A549 (cell line): Measurements from ENCODE around the gene EIF3L. TPM values are rescaled to one million over a fixed set of nuclear protein-coding genes. Genes with fewer than 3 reads are reported as not detected.

Experiments used
- ATAC-seq, 2 experiments: fragments of 200-7000 bp in 1 of 2; fragments of >200 bp in 1 of 2; cut with Nextera tagmentation in 1 of 2; cut with Tn5 transposase in 1 of 2; 3 replicates each; pipeline versions ENCODE4 v1.8.0 to v1.9.1; 2018 to 2020; ENCODE audit warnings: mild to moderate bottlenecking in 1 of 2, moderate library complexity in 1 of 2
- CTCF ChIA-PET: fragments of 300-600 bp; sonication (Branson Sonifier 250); formaldehyde crosslinking; extraction: SDS; loops from one replicate; lab custom pipeline; 2021; ENCODE audit warnings: antibody characterized with exemption, inconsistent platforms; lab: Yijun Ruan, JAX
- POLR2A ChIA-PET: fragments of 350-600 bp; formaldehyde crosslinking; extraction: SDS; loops from one replicate; lab custom pipeline; 2021; ENCODE audit warnings: antibody characterized with exemption, inconsistent platforms; lab: Yijun Ruan, JAX
- DNase-seq, 2 experiments: peaks; one replicate each; pipeline versions ENCODE4 v3.0.0 to v3.0.0-alpha.2; 2011 to 2016; ENCODE audit warnings: low read depth in 1 of 2, low spot score in 1 of 2
- FAIRE-seq: peaks from 2 replicates; lab custom pipeline; 2011; peaks lifted over from hg19 to GRCh38; lab: Jason Lieb, UNC
- H3K27ac ChIP-seq, 2 experiments: fragments of >200 bp; sonication (Bioruptor Twin); formaldehyde crosslinking; 3 replicates each; pipeline ENCODE4 v1.5.1; 2016 to 2017
- H3K4me1 ChIP-seq: fragments of >200 bp; sonication (Bioruptor Twin); formaldehyde crosslinking; 3 replicates; pipeline ENCODE4 v1.6.1; 2016
- H3K4me2 ChIP-seq: fragments of >200 bp; sonication (Bioruptor Twin); formaldehyde crosslinking; 3 replicates; pipeline ENCODE4 v1.6.1; 2016
- H3K4me3 ChIP-seq: fragments of >200 bp; sonication (Bioruptor Twin); formaldehyde crosslinking; 3 replicates; pipeline ENCODE4 v1.5.1; 2016
- H3K9me3 ChIP-seq: fragments of >200 bp; sonication (Bioruptor Twin); formaldehyde crosslinking; 3 replicates; pipeline ENCODE4 v1.6.1; 2016
- BCL3 ChIP-seq: fragments of >200 bp; sonication (Bioruptor Twin); formaldehyde crosslinking; IDR thresholded peaks from 3 replicates; pipeline ENCODE4 v1.6.1; 2016
- CBX2 ChIP-seq: fragments of 200-600 bp; sonication (generic); IDR thresholded peaks from 2 replicates; pipeline ENCODE4 v1.6.1; 2016; ENCODE audit warnings: low read depth, mild to moderate bottlenecking, borderline replicate concordance
- CEBPB ChIP-seq, 2 experiments: fragments of >200 bp in 1 of 2; sonication (Bioruptor Twin) in 1 of 2; formaldehyde crosslinking in 1 of 2; IDR thresholded peaks; 2 replicates each; pipeline ENCODE4 v1.6.1; 2012 to 2016
- EHF ChIP-seq: fragments of 250-450 bp; sonication (Bioruptor Pico); IDR thresholded peaks from 2 replicates; pipeline ENCODE4 v1.5.0; 2020; ENCODE audit warnings: mild to moderate bottlenecking
- FOSB ChIP-seq: fragments of 250-450 bp; sonication (Bioruptor Pico); IDR thresholded peaks from 2 replicates; pipeline ENCODE4 v1.5.0; 2020; ENCODE audit warnings: mild to moderate bottlenecking, moderate library complexity
- FOSL2 ChIP-seq, 2 experiments: fragments of 450-650 bp in 1 of 2; fragments of >200 bp in 1 of 2; sonication (Bioruptor Twin) in 1 of 2; formaldehyde crosslinking; IDR thresholded peaks; 2 replicates each; pipeline versions ENCODE4 v1.5.0 to v1.6.1; 2016 to 2020; ENCODE audit warnings: mild to moderate bottlenecking in 1 of 2, moderate library complexity in 1 of 2
- HEYL ChIP-seq: fragments of 250-450 bp; sonication (Bioruptor Pico); IDR thresholded peaks from 2 replicates; pipeline ENCODE4 v1.8.0; 2021; ENCODE audit warnings: mild to moderate bottlenecking, moderate library complexity
- HMGXB4 ChIP-seq: fragments of 250-450 bp; sonication (Bioruptor Pico); IDR thresholded peaks from 2 replicates; pipeline ENCODE4 v1.5.0; 2021; ENCODE audit warnings: mild to moderate bottlenecking, moderate library complexity, borderline replicate concordance
- JUNB ChIP-seq: fragments of >200 bp; sonication (Bioruptor Twin); formaldehyde crosslinking; IDR thresholded peaks from 2 replicates; pipeline ENCODE4 v1.6.1; 2016
- MAFK ChIP-seq: fragments of 450-650 bp; IDR thresholded peaks from 2 replicates; pipeline ENCODE4 v1.6.1; 2014; ENCODE audit not compliant: partially characterized antibody
- MAZ ChIP-seq: fragments of 150-350 bp; IDR thresholded peaks from 2 replicates; pipeline ENCODE4 v1.6.1; 2014; ENCODE audit warnings: antibody characterized with exemption, low read depth, low read length, borderline replicate concordance
- PBX3 ChIP-seq: IDR thresholded peaks from 2 replicates; pipeline ENCODE4 v1.6.1; 2012
- POLR2A ChIP-seq: IDR thresholded peaks from 2 replicates; pipeline ENCODE4 v1.6.1; 2012; ENCODE audit warnings: mild to moderate bottlenecking, low read length
- RARB ChIP-seq: fragments of 250-450 bp; sonication (Bioruptor Pico); IDR thresholded peaks from 2 replicates; pipeline ENCODE4 v1.8.0; 2021; ENCODE audit warnings: mild to moderate bottlenecking, moderate library complexity
- RCOR1 ChIP-seq: fragments of 150-350 bp; IDR thresholded peaks from 2 replicates; pipeline ENCODE4 v1.6.1; 2014; ENCODE audit warnings: antibody characterized with exemption, low read length, low read depth
- REST ChIP-seq: fragments of 200-600 bp; sonication (generic); IDR thresholded peaks from 2 replicates; pipeline ENCODE4 v1.6.1; 2016; ENCODE audit warnings: antibody characterized with exemption, mild to moderate bottlenecking, moderate library complexity
- RFX5 ChIP-seq: fragments of 450-650 bp; IDR thresholded peaks from 2 replicates; pipeline ENCODE4 v1.7.1; 2014; ENCODE audit warnings: antibody characterized with exemption, mild to moderate bottlenecking, moderate library complexity
- TP53 ChIP-seq: fragments of 250-450 bp; sonication (Bioruptor Pico); IDR thresholded peaks from 2 replicates; pipeline ENCODE4 v1.5.0; 2021; ENCODE audit warnings: mild to moderate bottlenecking, moderate library complexity
- USF2 ChIP-seq: fragments of 450-650 bp; IDR thresholded peaks from 2 replicates; pipeline ENCODE4 v1.6.1; 2014; ENCODE audit warnings: antibody characterized with exemption
- WGBS: methylation state at CpG from one replicate; pipeline ENCODE4 v1.1.6; 2017; ENCODE audit errors: missing lambda C conversion rate; 5-methylcytosine and 5-hydroxymethylcytosine counted together
- polyA plus RNA-seq, 4 experiments: library from polyadenylated mRNA; depleted of rRNA in 3 of 4; stranded (reverse); fragments of >200 nt; fragmentation: RNase III in 1 of 4; extraction: RNeasy Plus Mini Kit Qiagen cat#74134 plus additional on column Dnase treatment in 1 of 4; gene quantifications; 2 replicates in 3 of 4; 3 replicates in 1 of 4; pipeline ENCODE4 v1.2.3, GENCODE V29; 2011 to 2017

EIF3L gene
- polyA plus RNA-seq, 2 of the 4 experiments (the other 2 are of a cell fraction): 218 to 423 TPM

- Histone ChIP-seq H3K4me1 (peaks cover 4% of the 10 kb centered on the region; the same call in 1 of the 3 replicates), H3K4me2 (no peak overlapping the region; the same call in 2 of the 3 replicates)
- no peak for ATAC-seq
- no peak for TF ChIP-seq USF2
- no peak for TF ChIP-seq POLR2A
- TF ChIP-seq FOSB: no peak
- no peak for TF ChIP-seq MAZ
- TF ChIP-seq TP53: no peak
- TF ChIP-seq JUNB: no peak
- TF ChIP-seq PBX3: no peak
- no peak for TF ChIP-seq HEYL (CRISPR knock-in tag)
- no peak for TF ChIP-seq RARB (CRISPR knock-in tag)
- no peak for TF ChIP-seq CEBPB (IDR thresholded peaks at IDR 0.05)
- TF ChIP-seq MAFK: no peak
- no peak for TF ChIP-seq EHF (CRISPR knock-in tag)
- no peak for TF ChIP-seq RCOR1
- TF ChIP-seq, all 56 proteins: peak for 0
- ChIA-PET POLR2A (interaction anchor here (1.0 kb wide), 1 partner anchor 14 kb away, joined by 3 read pairs; a partner anchor contains a TSS), CTCF (interaction anchor here (0.6 to 6.0 kb wide), 27 partner anchors 10 to 189 kb away, joined by 3 to 112 read pairs (median 8); partner anchors contain the start of genes GCAT and MICALL1)
- 91% methylated on average over 30 of the region's 68 CpGs for WGBS
- Histone ChIP-seq H3K27ac (peak overlapping the region in 1 of 2 experiments; percentile 88; a peak in 3 of 6 replicates), H3K4me3 (no peak overlapping the region), H3K9me3 (no peaks in the 10 kb centered on the region)
- DNase-seq (no peak), FAIRE-seq (no peak)
These were observed 30.7 kb upstream of the EIF3L start for GRCh38 chr22:37818409-37819104.

GRCh38 chr22:37819105-37819433 is 30.1 kb upstream of the EIF3L start:
- 88% methylated on average over 14 of the region's 14 CpGs for WGBS
- Histone ChIP-seq H3K27ac (no peak overlapping the region), H3K9me3 (no peaks in the 10 kb centered on the region), H3K4me2 (no peak overlapping the region), H3K4me1 (peaks cover 4% of the 10 kb centered on the region; the same call in 1 of the 3 replicates), H3K4me3 (no peak overlapping the region)
- ATAC-seq: no peak
- ChIA-PET CTCF (interaction anchor here (0.6 to 6.0 kb wide), 12 partner anchors 10 to 189 kb away, joined by 3 to 112 read pairs (median 18); partner anchors contain the start of gene GCAT), POLR2A (no interaction called here)
- no peak for TF ChIP-seq HEYL (CRISPR knock-in tag)
- TF ChIP-seq RFX5: no peak
- no peak for TF ChIP-seq BCL3
- no peak for TF ChIP-seq CBX2
- TF ChIP-seq HMGXB4 (CRISPR knock-in tag): no peak
- TF ChIP-seq PBX3: no peak
- TF ChIP-seq REST: no peak
- no peak for TF ChIP-seq RARB (CRISPR knock-in tag)
- no peak for TF ChIP-seq FOSL2 (IDR thresholded peaks at IDR 0.05)
- TF ChIP-seq FOSL2 (CRISPR knock-in tag; IDR thresholded peaks at IDR 0.05): no peak
- no peak for TF ChIP-seq MAZ
- TF ChIP-seq USF2: no peak
- DNase-seq: no peak
- no peak for FAIRE-seq
